NT2/D1 (cell line): ENCODE data around the gene ROR1.
A peak's percentile ranks its signal among the peaks of the same experiment; 100 is the strongest.

ENCODE experiments used
- DNase-seq: peaks from one replicate; pipeline ENCODE4 v3.0.0-alpha.2; 2011; ENCODE audit warnings: low read depth, low spot score
- H3K27me3 ChIP-seq: 2 replicates; pipeline ENCODE4 v1.6.0; 2011; ENCODE audit warnings: mild to moderate bottlenecking; ENCODE audit not compliant: insufficient read length, insufficient read depth
- H3K36me3 ChIP-seq: 2 replicates; pipeline ENCODE4 v1.6.1; 2011; ENCODE audit warnings: mild to moderate bottlenecking, low read length, mixed read lengths; ENCODE audit not compliant: insufficient read depth, insufficient read length
- H3K4me1 ChIP-seq: 2 replicates; pipeline ENCODE4 v1.5.1; 2011; ENCODE audit not compliant: insufficient read depth, insufficient read length
- H3K4me3 ChIP-seq: 2 replicates; pipeline ENCODE4 v1.5.1; 2011; ENCODE audit warnings: low read depth; ENCODE audit not compliant: insufficient read length
- H3K9ac ChIP-seq: 2 replicates; pipeline ENCODE4 v1.6.0; 2011; ENCODE audit warnings: low read depth; ENCODE audit not compliant: insufficient read length
- H3K9me3 ChIP-seq: 2 replicates; pipeline ENCODE4 v1.5.1; 2011; ENCODE audit warnings: mild to moderate bottlenecking, low read length; ENCODE audit not compliant: insufficient read depth
- SUZ12 ChIP-seq: IDR thresholded peaks from 2 replicates; pipeline ENCODE4 v1.6.1; 2011; ENCODE audit not compliant: insufficient read length, insufficient read depth; ENCODE audit errors: extremely low read depth
- YY1 ChIP-seq: IDR thresholded peaks from 2 replicates; pipeline ENCODE4 v1.6.1; 2011; ENCODE audit not compliant: insufficient read length, insufficient read depth
- ZNF274 ChIP-seq: IDR thresholded peaks from 2 replicates; pipeline ENCODE4 v1.6.1; 2011; ENCODE audit warnings: mild to moderate bottlenecking, low read depth, low read length

The ROR1 gene

DNA sequence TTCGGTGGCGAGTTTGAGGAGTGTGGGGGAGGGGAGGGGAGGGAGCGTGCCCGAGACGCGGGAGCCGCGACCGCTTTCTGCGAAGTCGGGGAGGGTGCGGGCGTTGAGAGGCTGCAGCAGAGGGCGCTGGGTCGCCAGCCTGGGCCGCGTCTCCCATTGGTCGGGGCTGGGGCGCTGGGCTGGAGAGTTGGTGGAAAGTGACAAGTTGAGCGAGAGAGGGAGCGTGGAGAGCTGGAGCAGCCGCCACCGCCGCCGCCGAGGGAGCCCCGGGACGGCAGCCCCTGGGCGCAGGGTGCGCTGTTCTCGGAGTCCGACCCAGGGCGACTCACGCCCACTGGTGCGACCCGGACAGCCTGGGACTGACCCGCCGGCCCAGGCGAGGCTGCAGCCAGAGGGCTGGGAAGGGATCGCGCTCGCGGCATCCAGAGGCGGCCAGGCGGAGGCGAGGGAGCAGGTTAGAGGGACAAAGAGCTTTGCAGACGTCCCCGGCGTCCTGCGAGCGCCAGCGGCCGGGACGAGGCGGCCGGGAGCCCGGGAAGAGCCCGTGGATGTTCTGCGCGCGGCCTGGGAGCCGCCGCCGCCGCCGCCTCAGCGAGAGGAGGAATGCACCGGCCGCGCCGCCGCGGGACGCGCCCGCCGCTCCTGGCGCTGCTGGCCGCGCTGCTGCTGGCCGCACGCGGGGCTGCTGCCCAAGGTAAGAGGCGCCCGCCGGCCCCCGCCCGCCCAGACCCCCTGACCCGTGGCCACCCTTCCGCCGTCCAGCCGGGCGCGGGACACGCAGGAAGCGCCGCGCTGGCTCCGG, at the start of gene ROR1:
Gene ROR1 (plus strand): TSS at position 203 of the 802 bp plus-strand sequence.
- Histone ChIP-seq H3K4me1 (peaks cover 11% of the 10 kb centered on the region), H3K36me3 (peaks cover 5% of the 10 kb centered on the region), H3K9me3 (no peaks in the 10 kb centered on the region), H3K27me3 (no peaks in the 10 kb centered on the region), H3K4me3 (peak within 1 kb of the TSS; percentile 90), H3K9ac (peak within 1 kb of the TSS; percentile 98)
- DNase-seq: peak; percentile 95
- TF ChIP-seq ZNF274 (no peak), YY1 (no peak), SUZ12 (no peak)

GRCh38 chr1:63724375-63724899, 49.4 kb upstream of the ROR1 start:
- Histone ChIP-seq H3K36me3 (no peaks in the 10 kb centered on the region), H3K9me3 (peaks cover 3% of the 10 kb centered on the region; the same call in 1 of the 2 replicates), H3K27me3 (peaks cover 4% of the 10 kb centered on the region), H3K9ac (no peak overlapping the region), H3K4me3 (no peak overlapping the region), H3K4me1 (peaks cover 3% of the 10 kb centered on the region)
- TF ChIP-seq YY1: no peak
- no peak for DNase-seq

GRCh38 chr1:63728611-63729226, 45.1 kb upstream of the ROR1 start:
- Histone ChIP-seq H3K4me3 (no peak overlapping the region), H3K27me3 (no peaks in the 10 kb centered on the region), H3K9me3 (peaks cover 14% of the 10 kb centered on the region), H3K9ac (no peak overlapping the region), H3K36me3 (no peaks in the 10 kb centered on the region), H3K4me1 (peaks cover 3% of the 10 kb centered on the region)
- TF ChIP-seq ZNF274 (no peak), YY1 (no peak), SUZ12 (no peak)
- no peak for DNase-seq

DNA sequence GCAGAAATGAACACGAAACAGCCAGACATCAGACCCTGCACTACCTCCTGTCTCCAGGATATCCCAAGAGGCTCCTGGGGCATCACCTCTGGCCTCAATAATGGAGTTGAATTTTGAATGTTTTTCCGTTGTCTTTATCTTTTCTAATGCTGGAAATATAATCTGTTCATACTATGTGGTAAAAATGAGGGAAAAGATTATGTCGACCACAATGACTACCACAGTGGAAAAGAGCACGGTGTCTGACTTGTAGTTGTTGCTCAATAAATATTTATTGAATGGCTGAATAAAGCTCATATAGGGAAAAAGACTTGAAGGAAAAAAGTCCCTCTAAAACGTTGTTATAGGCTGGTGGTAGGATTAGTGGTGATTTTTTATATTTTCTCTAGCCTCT, 44.6 kb upstream of the ROR1 start:
- Histone ChIP-seq H3K36me3 (no peaks in the 10 kb centered on the region), H3K9me3 (peaks cover 14% of the 10 kb centered on the region), H3K4me1 (peaks cover 3% of the 10 kb centered on the region), H3K9ac (no peak overlapping the region), H3K4me3 (no peak overlapping the region), H3K27me3 (no peaks in the 10 kb centered on the region)
- no peak for DNase-seq
- no peak for TF ChIP-seq YY1
- no peak for TF ChIP-seq SUZ12
- no peak for TF ChIP-seq ZNF274

DNA sequence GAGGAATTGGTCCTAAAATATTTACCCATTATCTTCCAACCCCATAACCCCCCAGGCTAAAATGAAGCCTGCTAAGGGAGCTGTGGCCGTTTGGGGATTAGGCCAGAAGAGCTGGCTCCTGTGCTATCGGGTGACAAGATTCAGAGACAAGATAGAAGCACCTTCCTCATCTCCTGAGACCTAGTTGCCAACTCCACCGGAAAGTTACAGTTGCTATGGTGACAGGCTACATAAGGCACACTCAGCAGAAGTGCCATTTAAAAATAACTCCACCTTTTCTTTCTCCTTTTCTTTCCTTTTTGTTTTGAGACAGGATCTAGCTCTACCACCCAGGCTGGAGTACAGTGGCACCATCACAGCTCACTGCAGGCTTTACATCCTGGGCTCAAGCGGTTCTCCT, 43.6 kb upstream of the ROR1 start:
- peaks cover 17% of the 10 kb centered on the region for H3K9me3 ChIP-seq

DNA sequence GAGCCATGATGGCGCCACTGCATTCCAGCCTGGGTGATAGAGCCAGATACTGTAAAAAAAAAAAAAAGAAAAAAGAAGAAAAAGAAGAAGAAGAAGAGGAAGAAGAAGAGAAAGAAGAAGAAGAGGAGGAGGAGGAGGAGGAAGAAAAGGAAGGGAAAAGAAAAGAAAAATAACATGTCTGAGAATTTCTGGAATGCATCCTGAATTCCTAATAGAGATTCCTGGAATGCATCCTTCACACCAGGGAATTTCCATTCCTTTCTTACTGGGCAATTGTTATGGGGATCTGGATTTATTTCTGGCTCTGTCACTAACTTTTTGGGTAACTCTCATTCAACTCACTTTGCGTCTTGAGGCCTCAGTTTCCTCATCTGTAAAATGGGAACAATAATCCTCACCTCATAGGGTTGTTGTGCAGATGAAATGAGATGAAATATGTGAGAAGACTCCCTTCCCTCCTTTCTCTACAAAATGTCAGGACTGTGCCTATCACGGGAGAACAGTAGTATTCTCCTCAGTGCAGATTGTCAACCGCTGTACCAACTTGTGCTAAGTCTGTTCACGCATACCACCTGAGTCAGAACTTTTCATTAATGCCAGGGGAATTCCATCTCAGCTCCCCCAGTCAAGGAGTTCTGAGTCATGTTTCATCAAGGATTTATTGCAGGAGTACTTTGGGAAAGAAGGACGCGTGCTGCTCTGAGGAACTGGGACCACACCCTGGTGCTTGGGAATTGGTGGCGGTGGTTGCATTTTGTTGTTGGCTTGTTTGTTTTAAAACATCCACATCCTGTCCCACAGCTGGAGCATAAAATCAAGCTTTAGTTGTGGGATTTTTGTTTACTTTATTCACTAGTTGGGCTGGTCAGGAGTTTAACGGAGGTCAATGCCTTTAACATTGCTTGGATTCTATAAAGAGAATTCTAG, 42.4 kb upstream of the ROR1 start:
- Histone ChIP-seq H3K27me3 (no peaks in the 10 kb centered on the region), H3K36me3 (no peaks in the 10 kb centered on the region), H3K4me1 (peaks cover 3% of the 10 kb centered on the region), H3K9me3 (peaks cover 18% of the 10 kb centered on the region), H3K4me3 (no peak overlapping the region), H3K9ac (no peak overlapping the region)
- DNase-seq: no peak
- TF ChIP-seq ZNF274 (no peak), YY1 (no peak), SUZ12 (no peak)

More for the DNA sequence above, 43.6 kb upstream of the ROR1 start:
- Histone ChIP-seq H3K27me3 (no peaks in the 10 kb centered on the region), H3K4me3 (no peak overlapping the region), H3K9ac (no peak overlapping the region), H3K4me1 (peaks cover 3% of the 10 kb centered on the region), H3K36me3 (no peaks in the 10 kb centered on the region)
- TF ChIP-seq ZNF274 (no peak), YY1 (no peak), SUZ12 (no peak)
- no peak for DNase-seq

GRCh38 chr1:63732666-63733065, 41.2 kb upstream of the ROR1 start:
- H3K4me3 ChIP-seq: no peak overlapping the region
- TF ChIP-seq YY1: no peak
- TF ChIP-seq SUZ12: no peak
- TF ChIP-seq ZNF274: no peak
- H3K9ac ChIP-seq: no peak overlapping the region
- H3K9me3 ChIP-seq: peaks cover 26% of the 10 kb centered on the region
- DNase-seq: no peak
- peaks cover 3% of the 10 kb centered on the region for H3K4me1 ChIP-seq
- H3K27me3 ChIP-seq: no peaks in the 10 kb centered on the region
- H3K36me3 ChIP-seq: no peaks in the 10 kb centered on the region
